Activated CD8-positive, alpha-beta memory T cell treated with anti-CD3 and anti-CD28 coated beads, Interleukin-2, amount 50 U/mL, for 1 hour (primary cell): ENCODE measurements around the gene TAF7L.
"Not testable (repeated sequence)": the region's sequence is repeated elsewhere in the genome, so short reads cannot be mapped to it uniquely, and the experiment has no call there.

Experiments
- DNase-seq: peaks from one replicate; pipeline ENCODE4 v3.0.0-alpha.2; 2020; ENCODE audit errors: extremely low read depth

TAF7L gene

GRCh38 chrX:101290957-101291603 lies at the start of gene TAF7L:
Gene TAF7L, minus strand, starts transcription at chrX:101291334. Its CDS starts 3,791 bp downstream, at chrX:101287543.
- DNase-seq = no peak

- no peak for DNase-seq
These were observed 46.7 kb upstream of the TAF7L start for GRCh38 chrX:101337776-101338271.

GRCh38 chrX:101334310-101334709 lies 43.2 kb upstream of the TAF7L start:
- not testable (repeated sequence) for DNase-seq

- not testable (repeated sequence) for DNase-seq
These were observed 35.5 kb upstream of the TAF7L start for GRCh38 chrX:101326600-101326999.

- DNase-seq = no peak
These were observed 12.7 kb upstream of the TAF7L start for GRCh38 chrX:101303790-101304189.

GRCh38 chrX:101295603-101296002 lies 4.5 kb upstream of the TAF7L start:
- not testable (repeated sequence) for DNase-seq

- DNase-seq = no peak
These were observed 3.7 kb downstream of the TAF7L start for GRCh38 chrX:101287402-101287801.

GRCh38 chrX:101276238-101276637 lies 14.9 kb downstream of the TAF7L start:
- no peak for DNase-seq

- DNase-seq = no peak
These were observed 16.9 kb downstream of the TAF7L start for GRCh38 chrX:101274198-101274597.

- no peak for DNase-seq
These were observed 25.2 kb downstream of the TAF7L start for GRCh38 chrX:101265869-101266428.

GRCh38 chrX:101263766-101264165 lies 27.4 kb downstream of the TAF7L start:
- no peak for DNase-seq

- DNase-seq = no peak
These were observed 28.5 kb downstream of the TAF7L start for GRCh38 chrX:101262590-101262989.

- DNase-seq = no peak
These were observed 30.7 kb downstream of the TAF7L start for GRCh38 chrX:101260435-101260834.

- DNase-seq = no peak
These were observed 32.9 kb downstream of the TAF7L start for GRCh38 chrX:101258259-101258581.

- DNase-seq = no peak
These were observed 33.5 kb downstream of the TAF7L start for GRCh38 chrX:101257448-101258258.

- DNase-seq = no peak
These were observed 38.5 kb downstream of the TAF7L start for GRCh38 chrX:101252634-101253033.

- DNase-seq = no peak
These were observed 49.6 kb downstream of the TAF7L start for GRCh38 chrX:101241531-101241930.

GRCh38 chrX:101237041-101237440 lies 54.1 kb downstream of the TAF7L start:
- DNase-seq = no peak

GRCh38 chrX:101232316-101232715 lies 58.8 kb downstream of the TAF7L start:
- DNase-seq = no peak

GRCh38 chrX:101231080-101231479 lies 60.1 kb downstream of the TAF7L start:
- DNase-seq = no peak

- DNase-seq = no peak
These were observed 60.5 kb downstream of the TAF7L start for GRCh38 chrX:101230636-101231035.

- no peak for DNase-seq
These were observed 62.0 kb downstream of the TAF7L start for GRCh38 chrX:101229170-101229569.

- no peak for DNase-seq
These were observed 67.9 kb downstream of the TAF7L start for GRCh38 chrX:101223226-101223625.
